IMR-90 (cell line): ENCODE measurements around the gene MRPL43. TPM values are rescaled to one million over a fixed set of nuclear protein-coding genes. Genes with fewer than 3 reads are reported as not detected.

Source experiments
- ATAC-seq: fragments of 200-7000 bp; cut with Tn5 transposase; 2 replicates; pipeline ENCODE4 v1.9.1; 2020; ENCODE audit warnings: low read depth, mild to moderate bottlenecking, moderate library complexity
- BruUV-seq: library from RNA; stranded (reverse); fragments of 400-500 nt; replicated peaks from 2 replicates; lab custom pipeline; 2021; lab: Mats Ljungman, UMichigan
- CTCF ChIA-PET: fragments of 300-600 bp; formaldehyde crosslinking; extraction: SDS; loops from one replicate; lab custom pipeline; 2021; ENCODE audit warnings: antibody characterized with exemption; lab: Yijun Ruan, JAX
- POLR2A ChIA-PET: fragments of 300-600 bp; sonication (Branson Sonifier 250); formaldehyde crosslinking; loops from one replicate; lab custom pipeline; 2022; ENCODE audit warnings: antibody characterized with exemption; ENCODE audit not compliant: unreplicated experiment; lab: Charles Lee
- DNase-seq: peaks from one replicate; pipeline ENCODE4 v3.0.0; 2013
- H2AFZ ChIP-seq: replicated peaks from 2 replicates; pipeline ENCODE3; 2013; ENCODE audit warnings: low read length, mild to moderate bottlenecking; ENCODE audit not compliant: poor library complexity
- H2AK5ac ChIP-seq: 2 replicates; pipeline ENCODE4 v1.6.1; 2013; ENCODE audit warnings: low read depth, low read length, inconsistent platforms
- H2AK9ac ChIP-seq: replicated peaks from 2 replicates; pipeline ENCODE3; 2013; ENCODE audit warnings: mild to moderate bottlenecking, low read depth, low read length, moderate library complexity; ENCODE audit not compliant: poor library complexity
- H2BK120ac ChIP-seq: 2 replicates; pipeline ENCODE4 v1.6.1; 2013; ENCODE audit warnings: low read depth, low read length, inconsistent platforms
- H2BK15ac ChIP-seq: 3 replicates; pipeline ENCODE4 v1.6.1; 2013; ENCODE audit warnings: low read depth, low read length, inconsistent platforms
- H2BK20ac ChIP-seq: 2 replicates; pipeline ENCODE4 v1.6.1; 2013; ENCODE audit warnings: low read depth, mild to moderate bottlenecking, inconsistent platforms, low read length, moderate library complexity
- H2BK5ac ChIP-seq: 2 replicates; pipeline ENCODE4 v1.6.1; 2013; ENCODE audit warnings: mild to moderate bottlenecking, low read depth, low read length, inconsistent platforms; ENCODE audit not compliant: poor library complexity, severe bottlenecking
- H3K14ac ChIP-seq: replicated peaks from 2 replicates; pipeline ENCODE4 v1.6.1; 2013; ENCODE audit warnings: low read depth, low read length, inconsistent platforms
- H3K18ac ChIP-seq: 2 replicates; pipeline ENCODE4 v1.6.1; 2013; ENCODE audit warnings: low read depth, low read length, control low read depth
- H3K23ac ChIP-seq: 2 replicates; pipeline ENCODE4 v1.6.1; 2013; ENCODE audit warnings: low read depth, low read length, inconsistent platforms
- H3K27ac ChIP-seq: 2 replicates; pipeline ENCODE4 v1.5.1; 2013; ENCODE audit warnings: mild to moderate bottlenecking, control low read depth, low read length; ENCODE audit not compliant: insufficient read depth
- H3K27me3 ChIP-seq: 2 replicates; pipeline ENCODE4 v1.6.1; 2013; ENCODE audit warnings: low read length; ENCODE audit not compliant: control insufficient read depth, insufficient read depth
- H3K36me3 ChIP-seq: 2 replicates; pipeline ENCODE4 v1.6.1; 2013; ENCODE audit warnings: low read length, mixed read lengths; ENCODE audit not compliant: control insufficient read depth, insufficient read depth
- H3K4ac ChIP-seq: 2 replicates; pipeline ENCODE4 v1.6.1; 2013; ENCODE audit warnings: low read depth, low read length, inconsistent platforms
- H3K4me1 ChIP-seq: 2 replicates; pipeline ENCODE4 v1.6.1; 2013; ENCODE audit warnings: low read length, mixed read lengths; ENCODE audit not compliant: control insufficient read depth, insufficient read depth
- H3K4me2 ChIP-seq: 2 replicates; pipeline ENCODE4 v1.6.1; 2013; ENCODE audit warnings: low read depth, mild to moderate bottlenecking, control low read depth, low read length, moderate library complexity
- H3K4me3 ChIP-seq: 2 replicates; pipeline ENCODE4 v1.5.1; 2013; ENCODE audit warnings: low read depth, mild to moderate bottlenecking, control low read depth, low read length, moderate library complexity; ENCODE audit not compliant: insufficient read depth
- H3K56ac ChIP-seq: 2 replicates; pipeline ENCODE4 v1.6.1; 2013; ENCODE audit warnings: low read length, inconsistent platforms; ENCODE audit not compliant: insufficient read depth; ENCODE audit errors: extremely low read depth
- H3K79me1 ChIP-seq, 2 experiments: 2 replicates each; pipeline ENCODE4 v1.6.1; 2013; ENCODE audit warnings: low read length in 2 of 2, inconsistent platforms in 1 of 2, low read depth in 1 of 2
- H3K9ac ChIP-seq: 2 replicates; pipeline ENCODE4 v1.6.1; 2013; ENCODE audit warnings: low read depth, low read length, control low read depth
- H3K9me1 ChIP-seq: 2 replicates; pipeline ENCODE4 v1.6.1; 2013; ENCODE audit warnings: low read length, inconsistent platforms; ENCODE audit not compliant: insufficient read depth
- H3K9me3 ChIP-seq: 2 replicates; pipeline ENCODE4 v1.6.1; 2013; ENCODE audit warnings: low read length; ENCODE audit not compliant: control insufficient read depth, insufficient read depth
- H4K20me1 ChIP-seq: 2 replicates; pipeline ENCODE4 v1.6.1; 2013; ENCODE audit warnings: low read length, inconsistent platforms; ENCODE audit not compliant: insufficient read depth
- H4K5ac ChIP-seq: 2 replicates; pipeline ENCODE4 v1.6.1; 2013; ENCODE audit warnings: mild to moderate bottlenecking, low read depth, low read length, control low read depth
- H4K8ac ChIP-seq, 2 experiments: 2 replicates each; pipeline ENCODE4 v1.6.1; 2013; ENCODE audit warnings: low read depth in 2 of 2, low read length in 2 of 2, control low read depth in 1 of 2, inconsistent platforms in 1 of 2
- H4K91ac ChIP-seq: 2 replicates; pipeline ENCODE4 v1.6.1; 2013; ENCODE audit warnings: low read depth, low read length, inconsistent platforms; ENCODE audit not compliant: insufficient read depth
- CTCF ChIP-seq: conservative IDR thresholded peaks from 2 replicates; pipeline ENCODE4 v1.5.1; 2012; ENCODE audit warnings: mild to moderate bottlenecking, low read depth, low read length, improper control_type of control experiment
- FOS ChIP-seq: fragments of 150-350 bp; IDR thresholded peaks from 2 replicates; pipeline ENCODE4 v1.6.1; 2016; ENCODE audit warnings: low read depth, low read length
- MXI1 ChIP-seq: IDR thresholded peaks from 2 replicates; pipeline ENCODE4 v1.6.1; 2012; ENCODE audit warnings: low read depth, mild to moderate bottlenecking, low read length, moderate library complexity, borderline replicate concordance
- RCOR1 ChIP-seq: IDR thresholded peaks from 2 replicates; pipeline ENCODE4 v1.6.1; 2012; ENCODE audit warnings: mild to moderate bottlenecking, low read length, improper control_type of control experiment; ENCODE audit not compliant: insufficient replicate concordance
- SMC3 ChIP-seq: fragments of 150-350 bp; IDR thresholded peaks from 2 replicates; pipeline ENCODE4 v1.6.1; 2016; ENCODE audit warnings: low read depth, mild to moderate bottlenecking, antibody characterized with exemption, low read length, moderate library complexity
- WGBS, 2 experiments: methylation state at CpG; one replicate each; pipeline versions ENCODE4 v1.1.5 to v1.1.7; 2013; ENCODE audit warnings: missing lambda C conversion rate in 2 of 2; ENCODE audit not compliant: insufficient read length in 1 of 2; ENCODE audit errors: extremely low coverage in 2 of 2; 5-methylcytosine and 5-hydroxymethylcytosine counted together
- dilution Hi-C: fragments of 300-500 bp; cut with HindIII; formaldehyde crosslinking; loops from one replicate; pipeline ENCODE4 v1.14.3; 2018; ENCODE audit warnings: low sequenced_read_pairs; ENCODE audit not compliant: unreplicated experiment
- in situ Hi-C: fragments of 300-500 bp; cut with MboI; formaldehyde crosslinking; loops from 3 replicates; pipeline ENCODE4 v1.14.3; 2019; ENCODE audit warnings: low sequenced_read_pairs, inconsistent platforms, mixed read lengths
- intact Hi-C: fragments of 100-400 bp; cut with micrococcal nuclease; formaldehyde crosslinking; loops from 2 replicates; pipeline ENCODE4 v1.10.0; 2022
- polyA plus RNA-seq, 3 experiments: library from polyadenylated mRNA; depleted of rRNA; stranded (reverse); fragments of >200 nt; gene quantifications; 2 replicates each; pipeline ENCODE4 v1.2.3, GENCODE V29; 2012; ENCODE audit warnings: low replicate concordance in 1 of 3
- total RNA-seq: library from RNA; depleted of rRNA; stranded (reverse); fragments of >200 nt; gene quantifications from 2 replicates; pipeline ENCODE4 v1.2.3, GENCODE V29; 2012

The MRPL43 gene
- total and polyA plus RNA-seq, 2 of the 4 experiments (the other 2 are of a cell fraction): 61.3 to 142 TPM

- no peak overlapping the region for H2AK5ac ChIP-seq
- H2BK5ac ChIP-seq: no peak overlapping the region
- DNase-seq (no peak), ATAC-seq (no peak)
- in situ Hi-C loops (no loop called here), intact Hi-C loops (no loop called here), dilution Hi-C loops (no loop called here)
- no peaks in the 10 kb centered on the region for H3K79me1 ChIP-seq
- H3K4me3 ChIP-seq: no peak overlapping the region
- H3K9me1 ChIP-seq: peaks cover 11% of the 10 kb centered on the region; the same call in 1 of the 2 replicates
- 83% methylated on average over 3 of the region's 6 CpGs; no CpG with 5 or more reads in 1 of the 2 experiments for WGBS, 2 experiments
- TF ChIP-seq MXI1: no peak
- TF ChIP-seq FOS: no peak
- TF ChIP-seq RCOR1: no peak
- no peak for TF ChIP-seq SMC3
- no peak for TF ChIP-seq CTCF
- no peak overlapping the region for H4K91ac ChIP-seq
- no peaks in the 10 kb centered on the region for H3K9me3 ChIP-seq
- H3K9ac ChIP-seq: no peak overlapping the region
- no peak overlapping the region for H4K8ac ChIP-seq
- no peak overlapping the region for H3K23ac ChIP-seq
- no peaks in the 10 kb centered on the region for H3K36me3 ChIP-seq
- no peak overlapping the region for H3K4ac ChIP-seq
- H3K18ac ChIP-seq: no peak overlapping the region
- H3K4me1 ChIP-seq: peaks cover 6% of the 10 kb centered on the region
- no peak overlapping the region for H3K14ac ChIP-seq
- CTCF ChIA-PET: no interaction called here
- H4K5ac ChIP-seq: no peak overlapping the region
- POLR2A ChIA-PET: no interaction called here
- no peak overlapping the region for H2BK15ac ChIP-seq
- no peak overlapping the region for H2BK20ac ChIP-seq
- H2AFZ ChIP-seq: no peak overlapping the region
- no peak overlapping the region for H3K56ac ChIP-seq
- no TSS peak for BruUV-seq
- no peak overlapping the region for H3K4me2 ChIP-seq
- no peaks in the 10 kb centered on the region for H3K27me3 ChIP-seq
- H2AK9ac ChIP-seq: no peak overlapping the region
- H4K20me1 ChIP-seq: no peaks in the 10 kb centered on the region; the same call in none of the 2 replicates
- H2BK120ac ChIP-seq: no peak overlapping the region
- no peak overlapping the region for H3K27ac ChIP-seq
These were observed 14.3 kb downstream of the MRPL43 start for GRCh38 chr10:100972904-100973535.
